Measurements from ENCODE around the gene CELF1.

The CELF1 gene

DNA sequence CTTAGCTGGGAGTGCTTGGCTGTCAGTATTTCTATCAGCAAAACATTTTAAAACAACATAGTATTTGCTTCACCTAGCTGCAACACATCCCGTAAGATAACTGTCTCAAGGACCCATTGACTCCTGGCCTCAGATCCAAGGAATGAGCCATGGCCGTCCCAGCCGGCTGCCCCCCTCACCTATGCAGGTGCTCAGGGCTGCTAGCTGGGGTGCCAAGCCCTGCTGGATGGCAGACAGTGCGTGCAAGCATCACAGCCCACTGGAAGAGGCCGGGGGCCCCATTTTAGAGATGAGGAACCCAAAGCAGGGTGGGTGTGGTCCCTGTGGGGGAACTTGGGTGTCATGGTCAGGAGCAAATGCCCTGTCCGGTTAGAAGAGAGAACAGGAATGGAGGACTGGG is 135.2 kb downstream of the CELF1 start:
- DNase-seq (ENCODE audit: low read depth in 3 of 3) = no peak

- no peak for DNase-seq (ENCODE audit: low read depth in 3 of 3)
Observed at GRCh38 chr11:47415949-47416472, 136.9 kb downstream of the CELF1 start.

Measured in stimulated activated CD4-positive, alpha-beta T cell treated with anti-CD3 and anti-CD28 coated beads, TNF-alpha, amount 100 ng/mL, for 4 hours (primary cell).